Hematopoietic multipotent progenitor cell treated with erythropoietin and hydrocortisone succinate and interleukin-3 and kit ligand, for 15 days (in vitro differentiated cells): ENCODE results near the gene DGAT2L6.
"Not testable (repeated sequence)": the region's sequence is repeated elsewhere in the genome, so short reads cannot be mapped to it uniquely, and the experiment has no call there.

Experiments used
- DNase-seq: peaks from one replicate; pipeline ENCODE4 v3.0.0-alpha.2; 2015; ENCODE audit warnings: low spot score

DGAT2L6 gene

GRCh38 chrX:70196961-70197720 is 19.9 kb downstream of the DGAT2L6 start:
- DNase-seq: peak; percentile 60

GRCh38 chrX:70201732-70202131 is 24.4 kb downstream of the DGAT2L6 start:
- no peak for DNase-seq

GRCh38 chrX:70208479-70208878 is 31.2 kb downstream of the DGAT2L6 start:
- no peak for DNase-seq

GRCh38 chrX:70209570-70209969 is 32.3 kb downstream of the DGAT2L6 start:
- DNase-seq: not testable (repeated sequence)

GRCh38 chrX:70219938-70220764 is 42.9 kb downstream of the DGAT2L6 start:
- DNase-seq: peak; percentile 37

- DNase-seq: no peak
Measured at GRCh38 chrX:70226048-70226447, 48.8 kb downstream of the DGAT2L6 start.

- no peak for DNase-seq
Measured at GRCh38 chrX:70226687-70227086, 49.4 kb downstream of the DGAT2L6 start.

GRCh38 chrX:70231666-70232065 is 54.4 kb downstream of the DGAT2L6 start:
- DNase-seq: no peak

GRCh38 chrX:70234355-70234754 is 57.1 kb downstream of the DGAT2L6 start, which contains the start of gene AWAT1:
Gene AWAT1, plus strand, starts transcription at chrX:70234655. Its CDS starts 41 bp downstream, at chrX:70234696.
- no peak for DNase-seq

- no peak for DNase-seq
Measured at GRCh38 chrX:70240751-70241150, 63.5 kb downstream of the DGAT2L6 start.

- no peak for DNase-seq
Measured at GRCh38 chrX:70241501-70241900, 64.2 kb downstream of the DGAT2L6 start.

GRCh38 chrX:70243601-70244000 is 66.3 kb downstream of the DGAT2L6 start:
- not testable (repeated sequence) for DNase-seq

- DNase-seq: no peak
Measured at GRCh38 chrX:70244881-70245280, 67.6 kb downstream of the DGAT2L6 start.

- DNase-seq: no peak
Measured at GRCh38 chrX:70247252-70247651, 70.0 kb downstream of the DGAT2L6 start.

GRCh38 chrX:70252491-70252890 is 75.2 kb downstream of the DGAT2L6 start:
- peak; percentile 17 for DNase-seq

GRCh38 chrX:70253377-70254062 is 76.2 kb downstream of the DGAT2L6 start:
- no peak for DNase-seq

GRCh38 chrX:70254063-70254400 is 76.7 kb downstream of the DGAT2L6 start:
- DNase-seq: no peak

- no peak for DNase-seq
Measured at GRCh38 chrX:70254909-70255308, 77.6 kb downstream of the DGAT2L6 start.
